ENCODE data around the gene IL1RAP. TPM values are rescaled to one million over a fixed set of nuclear protein-coding genes. Genes with fewer than 3 reads are reported as not detected.
A peak's percentile ranks its signal among the peaks of the same experiment; 100 is the strongest.

IL1RAP gene
- polyA plus RNA-seq, 3 donors = 8.0 to 12.6 (median 11.8) TPM

DNA sequence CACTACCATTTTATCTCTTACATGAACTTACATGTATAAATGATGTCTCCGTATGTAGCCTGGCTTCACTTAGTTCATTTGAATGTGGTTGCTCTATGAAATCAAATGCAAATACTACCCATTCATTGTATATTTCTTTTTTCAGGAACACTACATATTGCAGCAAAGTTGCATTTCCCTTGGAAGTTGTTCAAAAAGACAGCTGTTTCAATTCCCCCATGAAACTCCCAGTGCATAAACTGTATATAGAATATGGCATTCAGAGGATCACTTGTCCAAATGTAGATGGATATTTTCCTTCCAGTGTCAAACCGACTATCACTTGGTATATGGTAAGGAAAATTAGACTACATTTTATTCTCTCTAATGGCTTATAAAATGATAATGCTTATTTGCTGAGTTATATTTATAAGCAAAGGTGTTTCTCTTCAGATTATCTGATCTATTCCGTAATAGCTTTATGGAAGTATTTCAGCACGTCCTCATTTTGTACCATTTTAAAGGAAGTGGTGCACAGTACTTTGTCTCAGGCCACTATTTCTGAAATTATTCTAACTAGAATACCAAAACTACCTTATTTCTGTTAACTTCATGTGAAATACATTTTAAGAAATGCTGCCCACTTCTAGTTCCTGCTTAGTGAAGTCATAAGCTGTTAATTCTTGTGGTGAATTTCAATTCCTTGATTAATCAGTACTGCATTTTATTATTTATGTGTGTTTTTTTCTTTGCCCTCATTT, 95.1 kb downstream of the IL1RAP start:
- Mint-ChIP-seq H3K4me3 (no peak overlapping the region), H3K27ac (peak overlapping the region in 6 of 7 donors; percentile 25 to 80 (median 51)), H3K36me3 (peaks cover 33 to 39% of the 10 kb centered on the region in 2 donors), H3K27me3 (ENCODE audit: low read depth in 3 of 3) (peaks cover 0 to 1% (median 0%) of the 10 kb centered on the region in 3 donors), H3K9me3 (peaks cover 0 to 2% (median 0%) of the 10 kb centered on the region in 7 donors), H3K4me1 (peaks cover 19% of the 10 kb centered on the region)
- H3K27me3 ChIP-seq (ENCODE audit: control insufficient read depth in 2 of 2, insufficient read depth in 2 of 2, low read length in 2 of 2) = no peaks in the 10 kb centered on the region
- intact Hi-C loops (cut with micrococcal nuclease) = no loop called here
- no CpG with 5 or more reads among the region's 4 CpGs for WGBS (ENCODE audit: insufficient coverage)
- peaks cover 12 to 17% of the 10 kb centered on the region in 2 donors for H3K4me1 ChIP-seq (ENCODE audit: control insufficient read depth in 1 of 2, insufficient read depth in 2 of 2, low read length in 2 of 2)
- H4K20me1 ChIP-seq (ENCODE audit: insufficient read depth, low read length) = no peaks in the 10 kb centered on the region
- TF ChIP-seq, protein P1, sequence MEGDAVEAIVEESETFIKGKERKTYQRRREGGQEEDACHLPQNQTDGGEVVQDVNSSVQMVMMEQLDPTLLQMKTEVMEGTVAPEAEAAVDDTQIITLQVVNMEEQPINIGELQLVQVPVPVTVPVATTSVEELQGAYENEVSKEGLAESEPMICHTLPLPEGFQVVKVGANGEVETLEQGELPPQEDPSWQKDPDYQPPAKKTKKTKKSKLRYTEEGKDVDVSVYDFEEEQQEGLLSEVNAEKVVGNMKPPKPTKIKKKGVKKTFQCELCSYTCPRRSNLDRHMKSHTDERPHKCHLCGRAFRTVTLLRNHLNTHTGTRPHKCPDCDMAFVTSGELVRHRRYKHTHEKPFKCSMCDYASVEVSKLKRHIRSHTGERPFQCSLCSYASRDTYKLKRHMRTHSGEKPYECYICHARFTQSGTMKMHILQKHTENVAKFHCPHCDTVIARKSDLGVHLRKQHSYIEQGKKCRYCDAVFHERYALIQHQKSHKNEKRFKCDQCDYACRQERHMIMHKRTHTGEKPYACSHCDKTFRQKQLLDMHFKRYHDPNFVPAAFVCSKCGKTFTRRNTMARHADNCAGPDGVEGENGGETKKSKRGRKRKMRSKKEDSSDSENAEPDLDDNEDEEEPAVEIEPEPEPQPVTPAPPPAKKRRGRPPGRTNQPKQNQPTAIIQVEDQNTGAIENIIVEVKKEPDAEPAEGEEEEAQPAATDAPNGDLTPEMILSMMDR (IDR thresholded peaks at IDR 0.05) = no peak
- no peak overlapping the region for H3K9ac ChIP-seq (ENCODE audit: insufficient read depth, low read length, poor library complexity, severe bottlenecking)
- H2AFZ ChIP-seq (ENCODE audit: insufficient read depth, low read depth, low read length, poor library complexity, severe bottlenecking) = no peak overlapping the region
- no peak overlapping the region for H3K4me2 ChIP-seq (replicated peaks; ENCODE audit: extremely low read depth, low read length, poor library complexity, severe bottlenecking)
- H3K9me3 ChIP-seq (replicated peaks in 1 of 2; ENCODE audit: control insufficient read depth in 1 of 2, insufficient read depth in 1 of 2, low read length in 2 of 2) = no peaks in the 10 kb centered on the region
- peaks cover 13 to 28% of the 10 kb centered on the region in 2 donors for H3K36me3 ChIP-seq (replicated peaks in 1 of 2; ENCODE audit: control insufficient read depth in 1 of 2, insufficient read depth in 2 of 2, low read length in 2 of 2)
- H3K4me3 ChIP-seq (replicated peaks in 1 of 3; ENCODE audit: low read depth in 2 of 3, low read length in 3 of 3) = no peak overlapping the region
- no peaks in the 10 kb centered on the region for H3K79me2 ChIP-seq (ENCODE audit: insufficient read depth, low read length)
- H3K27ac ChIP-seq (ENCODE audit: low read depth in 1 of 2, low read length in 2 of 2) = peak overlapping the region in 1 of 2 donors; percentile 33
- peak in 1 of 3 donors; percentile 33 for DNase-seq

DNA sequence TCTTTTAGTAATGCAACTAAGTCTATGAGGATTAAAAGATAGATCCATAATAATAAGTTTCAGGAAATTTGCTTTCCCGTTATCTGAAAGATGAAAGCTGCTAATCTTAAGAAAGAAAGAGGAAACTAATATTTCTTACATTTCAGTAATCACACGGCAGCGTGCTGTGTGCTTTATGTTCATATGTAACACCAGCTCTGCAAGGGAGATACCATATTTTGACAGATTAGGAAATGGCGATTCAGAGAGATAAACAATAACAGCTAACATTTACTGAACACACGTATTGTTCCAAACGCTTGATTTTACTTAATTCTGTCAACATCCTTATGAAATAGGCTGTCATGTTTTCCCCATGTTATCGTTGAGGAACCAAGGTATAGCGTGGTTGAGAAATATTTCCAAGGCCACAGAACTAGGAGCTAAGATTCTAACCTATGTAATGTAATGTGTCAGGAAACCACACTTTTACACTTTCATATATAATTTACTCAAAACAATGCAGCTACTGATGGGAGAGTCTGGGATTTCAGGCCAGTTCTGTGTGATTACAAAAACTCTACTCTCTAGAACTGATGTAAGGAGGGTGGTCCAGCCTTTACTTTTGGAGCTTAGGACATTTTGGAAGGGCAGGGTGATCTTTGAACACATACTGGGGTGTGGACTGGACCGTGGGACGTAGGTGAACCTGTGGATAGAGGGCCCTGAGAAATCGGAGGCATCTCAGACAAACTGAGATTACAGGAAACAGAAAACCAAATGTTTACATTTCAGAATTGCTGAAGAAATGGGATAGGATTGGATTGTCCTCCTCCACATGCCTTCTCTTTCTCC, 100.6 kb downstream of the IL1RAP start:
- H3K79me2 ChIP-seq (ENCODE audit: insufficient read depth, low read length) = no peaks in the 10 kb centered on the region
- H3K27ac ChIP-seq (ENCODE audit: low read depth in 1 of 2, low read length in 2 of 2) = peak overlapping the region in 1 of 2 donors; percentile 34
- H3K4me1 ChIP-seq (ENCODE audit: control insufficient read depth in 1 of 2, insufficient read depth in 2 of 2, low read length in 2 of 2) = peaks cover 43 to 52% of the 10 kb centered on the region in 2 donors
- H3K9ac ChIP-seq (ENCODE audit: insufficient read depth, low read length, poor library complexity, severe bottlenecking) = no peak overlapping the region
- H3K27me3 ChIP-seq (ENCODE audit: control insufficient read depth in 2 of 2, insufficient read depth in 2 of 2, low read length in 2 of 2) = no peaks in the 10 kb centered on the region
- Mint-ChIP-seq H3K27ac (peak overlapping the region in 6 of 7 donors; percentile 29 to 95 (median 82)), H3K4me3 (peak overlapping the region in 1 of 2 donors; percentile 13), H3K4me1 (peaks cover 51% of the 10 kb centered on the region), H3K9me3 (peaks cover 0 to 4% (median 0%) of the 10 kb centered on the region in 7 donors), H3K27me3 (ENCODE audit: low read depth in 3 of 3) (peaks cover 0 to 2% (median 0%) of the 10 kb centered on the region in 3 donors), H3K36me3 (peaks cover 12 to 15% of the 10 kb centered on the region in 2 donors)
- intact Hi-C loops (cut with micrococcal nuclease) = loop anchor here (2.0 to 5.0 kb wide), 2 partner anchors 47 to 98 kb away; no protein-coding TSS in a partner anchor
- TF ChIP-seq, protein P1 (IDR thresholded peaks at IDR 0.05) = no peak
- peak overlapping the region in 1 of 3 experiments; percentile 4 for H3K4me3 ChIP-seq (replicated peaks in 1 of 3; ENCODE audit: low read depth in 2 of 3, low read length in 3 of 3)
- no peaks in the 10 kb centered on the region for H4K20me1 ChIP-seq (ENCODE audit: insufficient read depth, low read length)
- no peaks in the 10 kb centered on the region for H3K9me3 ChIP-seq (replicated peaks in 1 of 2; ENCODE audit: control insufficient read depth in 1 of 2, insufficient read depth in 1 of 2, low read length in 2 of 2)
- H3K36me3 ChIP-seq (replicated peaks in 1 of 2; ENCODE audit: control insufficient read depth in 1 of 2, insufficient read depth in 2 of 2, low read length in 2 of 2) = no peaks in the 10 kb centered on the region
- H2AFZ ChIP-seq (ENCODE audit: insufficient read depth, low read depth, low read length, poor library complexity, severe bottlenecking) = peak overlapping the region; percentile 43
- 0% methylated on average over 1 of the region's 11 CpGs for WGBS (ENCODE audit: insufficient coverage)
- H3K4me2 ChIP-seq (replicated peaks; ENCODE audit: extremely low read depth, low read length, poor library complexity, severe bottlenecking) = peak overlapping the region; percentile 41
- peak in 2 of 3 donors; percentile 33 to 61 for DNase-seq

Data from CD14-positive monocyte (primary cell).